Panc1 (cell line): ENCODE data around the gene SNTA1. TPM values are rescaled to one million over a fixed set of nuclear protein-coding genes. Genes with fewer than 3 reads are reported as not detected.
"Not testable (repeated sequence)": the region's sequence is repeated elsewhere in the genome, so short reads cannot be mapped to it uniquely, and the experiment has no call there.

Experiments used
- ATAC-seq: fragments of 200-7000 bp; cut with Tn5 transposase; 2 replicates; pipeline ENCODE4 v1.9.1; 2020; ENCODE audit warnings: mild to moderate bottlenecking, moderate library complexity
- BruUV-seq: library from RNA; stranded (reverse); fragments of 400-500 nt; replicated peaks from 2 replicates; lab custom pipeline; 2021; lab: Mats Ljungman, UMichigan
- CTCF ChIA-PET: fragments of 300-600 bp; sonication (Branson Sonifier 250); formaldehyde crosslinking; loops from one replicate; lab custom pipeline; 2022; ENCODE audit warnings: antibody characterized with exemption; lab: Charles Lee
- POLR2A ChIA-PET: fragments of 300-600 bp; sonication (Branson Sonifier 250); formaldehyde crosslinking; loops from one replicate; lab custom pipeline; 2022; ENCODE audit warnings: antibody characterized with exemption; lab: Charles Lee
- DNase-seq: peaks from one replicate; pipeline ENCODE4 v3.0.0-alpha.2; 2010; ENCODE audit warnings: low read depth, low spot score
- H3K27ac ChIP-seq: 2 replicates; pipeline ENCODE4 v1.5.1; 2011; ENCODE audit warnings: mild to moderate bottlenecking, low read length, inconsistent platforms
- H3K27me3 ChIP-seq: fragments of 200-500 bp; sonication (Bioruptor generic); 2 replicates; pipeline ENCODE4 v1.6.0; 2014; ENCODE audit warnings: low read length, inconsistent platforms; ENCODE audit not compliant: control insufficient read depth, insufficient read depth
- H3K36me3 ChIP-seq: fragments of 200-500 bp; sonication (Bioruptor generic); 2 replicates; pipeline ENCODE4 v1.5.1; 2014; ENCODE audit warnings: inconsistent platforms, mild to moderate bottlenecking, low read length, moderate library complexity; ENCODE audit not compliant: control insufficient read depth, insufficient read depth
- H3K4me1 ChIP-seq: 2 replicates; pipeline ENCODE4 v1.5.1; 2011; ENCODE audit warnings: inconsistent platforms, mild to moderate bottlenecking, low read length, moderate library complexity; ENCODE audit not compliant: control insufficient read depth, insufficient read depth
- H3K4me3 ChIP-seq, 2 experiments: 2 replicates each; pipeline ENCODE4 v1.5.1; 2011 to 2012; ENCODE audit warnings: low read depth in 2 of 2, low read length in 2 of 2, mild to moderate bottlenecking in 2 of 2, inconsistent platforms in 1 of 2, moderate library complexity in 1 of 2
- H3K9me3 ChIP-seq: fragments of 200-500 bp; sonication (Bioruptor generic); 2 replicates; pipeline ENCODE4 v1.5.1; 2014; ENCODE audit warnings: low read depth, mild to moderate bottlenecking, inconsistent platforms, low read length, moderate library complexity; ENCODE audit not compliant: control insufficient read depth, insufficient read depth
- CTCF ChIP-seq: fragments of 450-650 bp; IDR thresholded peaks from 2 replicates; pipeline ENCODE4 v1.5.1; 2017; ENCODE audit warnings: mild to moderate bottlenecking
- POLR2AphosphoS5 ChIP-seq: IDR thresholded peaks from 2 replicates; pipeline ENCODE4 v1.6.1; 2012; ENCODE audit warnings: mild to moderate bottlenecking, low read depth, low read length, moderate library complexity
- SIN3A ChIP-seq: IDR thresholded peaks from 2 replicates; pipeline ENCODE4 v1.6.1; 2012; ENCODE audit warnings: low read depth, mild to moderate bottlenecking, low read length, moderate library complexity, borderline replicate concordance; ENCODE audit not compliant: insufficient read depth
- TCF7L2 ChIP-seq: IDR thresholded peaks from 2 replicates; pipeline ENCODE4 v1.6.1; 2011; ENCODE audit warnings: mild to moderate bottlenecking, low read depth, low read length, inconsistent platforms
- in situ Hi-C: cut with HindIII; loops from 2 replicates; pipeline ENCODE4 v1.10.0; 2016; ENCODE audit warnings: low sequenced_read_pairs, low pct_unique_long_range_greater_than_20kb
- intact Hi-C: fragments of 100-400 bp; cut with micrococcal nuclease; formaldehyde crosslinking; loops from one replicate; pipeline ENCODE4 v1.10.0; 2022; ENCODE audit not compliant: unreplicated experiment
- total RNA-seq: library from RNA; stranded (reverse); gene quantifications from one replicate; pipeline ENCODE4 v1.2.1, GENCODE V29; 2021; ENCODE audit not compliant: unreplicated experiment
- TF ChIP-seq, protein P1 (sequence below), 2 experiments: IDR thresholded peaks; 2 replicates each; pipeline ENCODE4 v1.6.1; 2011 to 2012; ENCODE audit warnings: low read depth in 2 of 2, control low read depth in 1 of 2, low read length in 1 of 2, mild to moderate bottlenecking in 1 of 2, moderate library complexity in 1 of 2; ENCODE audit not compliant: insufficient read depth in 1 of 2

Gene SNTA1
- total RNA-seq, 1 experiment from 2014 or later = 12.0 TPM

DNA sequence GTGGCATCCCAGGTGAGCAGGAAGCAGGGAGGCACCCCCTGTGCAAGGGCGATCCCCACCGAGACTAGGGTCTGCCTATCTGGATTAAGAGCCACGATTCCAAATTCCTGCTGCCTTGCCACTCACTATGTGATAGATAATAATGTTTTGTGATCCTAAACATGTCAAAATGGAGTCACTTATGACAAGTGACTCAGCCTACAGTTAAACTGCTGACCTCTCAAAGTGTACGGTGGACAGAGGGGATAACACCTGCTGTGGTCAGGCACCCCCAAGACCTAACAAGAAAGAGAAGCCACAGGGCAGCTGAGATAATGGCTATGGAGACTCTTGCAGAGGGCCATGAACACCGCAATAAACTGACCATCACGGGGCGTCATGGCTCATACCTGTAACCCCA lies 16.0 kb upstream of the SNTA1 start:
- ChIA-PET CTCF (interaction anchor here (0.5 kb wide), 2 partner anchors 194 to 270 kb away, joined by 4 to 6 read pairs; no protein-coding TSS in a partner anchor), POLR2A (interaction anchor here (0.6 to 0.7 kb wide), 2 partner anchors 37 to 87 kb away, joined by 7 to 15 read pairs; no protein-coding TSS in a partner anchor)
- in situ Hi-C loops (no loop called here), intact Hi-C loops (loop anchor here (5.0 kb wide), 1 partner anchor 193 kb away; no protein-coding TSS in a partner anchor)
- H3K4me3 ChIP-seq = no peak overlapping the region
- DNase-seq = no peak
- no TSS peak for BruUV-seq
- no peaks in the 10 kb centered on the region for H3K9me3 ChIP-seq
- TF ChIP-seq POLR2AphosphoS5 (no peak), SIN3A (no peak), CTCF (no peak), TCF7L2 (no peak)
- TF ChIP-seq, protein P1, sequence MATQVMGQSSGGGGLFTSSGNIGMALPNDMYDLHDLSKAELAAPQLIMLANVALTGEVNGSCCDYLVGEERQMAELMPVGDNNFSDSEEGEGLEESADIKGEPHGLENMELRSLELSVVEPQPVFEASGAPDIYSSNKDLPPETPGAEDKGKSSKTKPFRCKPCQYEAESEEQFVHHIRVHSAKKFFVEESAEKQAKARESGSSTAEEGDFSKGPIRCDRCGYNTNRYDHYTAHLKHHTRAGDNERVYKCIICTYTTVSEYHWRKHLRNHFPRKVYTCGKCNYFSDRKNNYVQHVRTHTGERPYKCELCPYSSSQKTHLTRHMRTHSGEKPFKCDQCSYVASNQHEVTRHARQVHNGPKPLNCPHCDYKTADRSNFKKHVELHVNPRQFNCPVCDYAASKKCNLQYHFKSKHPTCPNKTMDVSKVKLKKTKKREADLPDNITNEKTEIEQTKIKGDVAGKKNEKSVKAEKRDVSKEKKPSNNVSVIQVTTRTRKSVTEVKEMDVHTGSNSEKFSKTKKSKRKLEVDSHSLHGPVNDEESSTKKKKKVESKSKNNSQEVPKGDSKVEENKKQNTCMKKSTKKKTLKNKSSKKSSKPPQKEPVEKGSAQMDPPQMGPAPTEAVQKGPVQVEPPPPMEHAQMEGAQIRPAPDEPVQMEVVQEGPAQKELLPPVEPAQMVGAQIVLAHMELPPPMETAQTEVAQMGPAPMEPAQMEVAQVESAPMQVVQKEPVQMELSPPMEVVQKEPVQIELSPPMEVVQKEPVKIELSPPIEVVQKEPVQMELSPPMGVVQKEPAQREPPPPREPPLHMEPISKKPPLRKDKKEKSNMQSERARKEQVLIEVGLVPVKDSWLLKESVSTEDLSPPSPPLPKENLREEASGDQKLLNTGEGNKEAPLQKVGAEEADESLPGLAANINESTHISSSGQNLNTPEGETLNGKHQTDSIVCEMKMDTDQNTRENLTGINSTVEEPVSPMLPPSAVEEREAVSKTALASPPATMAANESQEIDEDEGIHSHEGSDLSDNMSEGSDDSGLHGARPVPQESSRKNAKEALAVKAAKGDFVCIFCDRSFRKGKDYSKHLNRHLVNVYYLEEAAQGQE (IDR thresholded peaks at IDR 0.05; ENCODE audit: insufficient read depth in 1 of 2, low read depth in 2 of 2, low read length in 1 of 2) = no peak
- no peaks in the 10 kb centered on the region for H3K27me3 ChIP-seq
- no peaks in the 10 kb centered on the region for H3K4me1 ChIP-seq
- no peak overlapping the region for H3K27ac ChIP-seq
- no peaks in the 10 kb centered on the region for H3K36me3 ChIP-seq
- no peak for ATAC-seq

GRCh38 chr20:33456916-33457642 lies 13.5 kb upstream of the SNTA1 start:
- in situ Hi-C loops, H3K27ac ChIP-seq, H3K36me3 ChIP-seq, H3K4me1 ChIP-seq, H3K4me3 ChIP-seq, POLR2A ChIA-PET, BruUV-seq, H3K27me3 ChIP-seq, H3K9me3 ChIP-seq: not testable (repeated sequence)
- peak; percentile 94 for TF ChIP-seq CTCF
- intact Hi-C loops = loop anchor here (5.0 kb wide), 1 partner anchor 195 kb away; no protein-coding TSS in a partner anchor
- DNase-seq (peak; percentile 73), ATAC-seq (peak; percentile 97)
- CTCF ChIA-PET = interaction anchor here (0.6 to 1.3 kb wide), 3 partner anchors 13 to 197 kb away, joined by 4 to 7 read pairs (median 4); partner anchors contain the start of gene SNTA1
